ENCODE results near the gene SASS6.

GRCh38 chr1:100147875-100148274, 15.1 kb upstream of the SASS6 start:
- TF ChIP-seq ZZZ3 (IDR thresholded peaks at IDR 0.05) (no peak), RBFOX2 (IDR thresholded peaks at IDR 0.05; ENCODE audit: low read depth, low read length) (no peak), TAF7 (tag; IDR thresholded peaks at IDR 0.05) (no peak), FOXK1 (CRISPR knock-in tag; IDR thresholded peaks at IDR 0.05; ENCODE audit: borderline replicate concordance) (no peak), MXI1 (IDR thresholded peaks at IDR 0.05; ENCODE audit: low read depth, low read length) (no peak), SP1 (CRISPR knock-in tag; IDR thresholded peaks at IDR 0.05) (no peak), EP300 (IDR thresholded peaks at IDR 0.05; ENCODE audit: low read length) (no peak), ATF2 (CRISPR knock-in tag; IDR thresholded peaks at IDR 0.05) (no peak), ZNF133 (CRISPR knock-in tag; IDR thresholded peaks at IDR 0.05) (no peak), FOXM1 (IDR thresholded peaks at IDR 0.05; ENCODE audit: low read depth) (no peak), FOXM1 (CRISPR knock-in tag; IDR thresholded peaks at IDR 0.05; ENCODE audit: low read depth) (no peak), STAT5B (CRISPR knock-in tag; IDR thresholded peaks at IDR 0.05) (no peak), CTCF (IDR thresholded peaks at IDR 0.05 in 2 of 3, conservative IDR thresholded peaks at IDR 0.05 in 1 of 3; ENCODE audit: insufficient read depth in 2 of 3, low read depth in 1 of 3, low read length in 3 of 3) (no peak)

All from K562 (cell line).